ENCODE data around the gene PHF14.

- no peak for TF ChIP-seq CTCF (IDR thresholded peaks at IDR 0.05; ENCODE audit: low read depth, low read length, missing input control)
- no peak for TF ChIP-seq RAD21 (IDR thresholded peaks at IDR 0.05)
- no peak for TF ChIP-seq TAF1 (conservative IDR thresholded peaks at IDR 0.05)
- no peak for TF ChIP-seq ZBTB33 (IDR thresholded peaks at IDR 0.05)
- TF ChIP-seq SP1 (IDR thresholded peaks at IDR 0.05), result no peak
- no peak for TF ChIP-seq JUND (IDR thresholded peaks at IDR 0.05)
- TF ChIP-seq, protein P1, sequence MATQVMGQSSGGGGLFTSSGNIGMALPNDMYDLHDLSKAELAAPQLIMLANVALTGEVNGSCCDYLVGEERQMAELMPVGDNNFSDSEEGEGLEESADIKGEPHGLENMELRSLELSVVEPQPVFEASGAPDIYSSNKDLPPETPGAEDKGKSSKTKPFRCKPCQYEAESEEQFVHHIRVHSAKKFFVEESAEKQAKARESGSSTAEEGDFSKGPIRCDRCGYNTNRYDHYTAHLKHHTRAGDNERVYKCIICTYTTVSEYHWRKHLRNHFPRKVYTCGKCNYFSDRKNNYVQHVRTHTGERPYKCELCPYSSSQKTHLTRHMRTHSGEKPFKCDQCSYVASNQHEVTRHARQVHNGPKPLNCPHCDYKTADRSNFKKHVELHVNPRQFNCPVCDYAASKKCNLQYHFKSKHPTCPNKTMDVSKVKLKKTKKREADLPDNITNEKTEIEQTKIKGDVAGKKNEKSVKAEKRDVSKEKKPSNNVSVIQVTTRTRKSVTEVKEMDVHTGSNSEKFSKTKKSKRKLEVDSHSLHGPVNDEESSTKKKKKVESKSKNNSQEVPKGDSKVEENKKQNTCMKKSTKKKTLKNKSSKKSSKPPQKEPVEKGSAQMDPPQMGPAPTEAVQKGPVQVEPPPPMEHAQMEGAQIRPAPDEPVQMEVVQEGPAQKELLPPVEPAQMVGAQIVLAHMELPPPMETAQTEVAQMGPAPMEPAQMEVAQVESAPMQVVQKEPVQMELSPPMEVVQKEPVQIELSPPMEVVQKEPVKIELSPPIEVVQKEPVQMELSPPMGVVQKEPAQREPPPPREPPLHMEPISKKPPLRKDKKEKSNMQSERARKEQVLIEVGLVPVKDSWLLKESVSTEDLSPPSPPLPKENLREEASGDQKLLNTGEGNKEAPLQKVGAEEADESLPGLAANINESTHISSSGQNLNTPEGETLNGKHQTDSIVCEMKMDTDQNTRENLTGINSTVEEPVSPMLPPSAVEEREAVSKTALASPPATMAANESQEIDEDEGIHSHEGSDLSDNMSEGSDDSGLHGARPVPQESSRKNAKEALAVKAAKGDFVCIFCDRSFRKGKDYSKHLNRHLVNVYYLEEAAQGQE (IDR thresholded peaks at IDR 0.05), result no peak
- no peak for TF ChIP-seq FOXA1 (IDR thresholded peaks at IDR 0.05)
- no peak for TF ChIP-seq YY1 (IDR thresholded peaks at IDR 0.05)
- no peak for TF ChIP-seq EGR1 (IDR thresholded peaks at IDR 0.05; ENCODE audit: low read depth in 2 of 2)
- no peak for TF ChIP-seq HNF4G (IDR thresholded peaks at IDR 0.05)
- TF ChIP-seq NR2F2 (IDR thresholded peaks at IDR 0.05), result no peak
Measured at GRCh38 chr7:11130601-11131000, 156.9 kb downstream of the PHF14 start.
